AG04449 (cell line): ENCODE measurements around the gene GADD45G.

ENCODE experiments used
- CTCF ChIA-PET: fragments of 350-600 bp; formaldehyde crosslinking; extraction: SDS; loops from one replicate; lab custom pipeline; 2021; ENCODE audit warnings: antibody characterized with exemption; lab: Yijun Ruan, JAX
- POLR2A ChIA-PET: fragments of 400-600, 350-600 bp; formaldehyde crosslinking; extraction: SDS; loops from one replicate; lab custom pipeline; 2020; ENCODE audit warnings: antibody characterized with exemption, inconsistent platforms; lab: Yijun Ruan, JAX
- DNase-seq: peaks from one replicate; pipeline ENCODE4 v3.0.0-alpha.2; 2010; ENCODE audit warnings: low read depth, low spot score
- H3K4me3 ChIP-seq: 2 replicates; pipeline ENCODE4 v1.5.1; 2011; ENCODE audit warnings: low read depth, mild to moderate bottlenecking, control low read depth, low read length
- CTCF ChIP-seq: IDR thresholded peaks from one replicate; pipeline ENCODE4 v1.5.1; 2011; ENCODE audit warnings: mild to moderate bottlenecking, moderate library complexity, low read length, control low read depth, inconsistent platforms; ENCODE audit not compliant: insufficient read depth; ENCODE audit errors: missing control alignments

GADD45G gene

GRCh38 chr9:89595646-89596045, 9.2 kb upstream of the GADD45G start:
- CTCF ChIA-PET, result interaction anchor here (3.0 to 13.0 kb wide), 2 partner anchors 506 to 510 kb away, joined by 20 to 265 read pairs; no protein-coding TSS in a partner anchor
- no peak overlapping the region for H3K4me3 ChIP-seq
- no peak for DNase-seq
- TF ChIP-seq CTCF, result no peak
- POLR2A ChIA-PET, result no interaction called here

- ChIA-PET CTCF (interaction anchor here (0.7 to 13.0 kb wide), 12 partner anchors 13 to 1274 kb away, joined by 3 to 265 read pairs (median 6); no protein-coding TSS in a partner anchor), POLR2A (interaction anchor here (0.7 kb wide), 1 partner anchor 500 kb away, joined by 3 read pairs; no protein-coding TSS in a partner anchor)
- DNase-seq, result no peak
- no peak overlapping the region for H3K4me3 ChIP-seq
- TF ChIP-seq CTCF, result no peak
Observed at GRCh38 chr9:89596937-89597555, 7.8 kb upstream of the GADD45G start.

DNA sequence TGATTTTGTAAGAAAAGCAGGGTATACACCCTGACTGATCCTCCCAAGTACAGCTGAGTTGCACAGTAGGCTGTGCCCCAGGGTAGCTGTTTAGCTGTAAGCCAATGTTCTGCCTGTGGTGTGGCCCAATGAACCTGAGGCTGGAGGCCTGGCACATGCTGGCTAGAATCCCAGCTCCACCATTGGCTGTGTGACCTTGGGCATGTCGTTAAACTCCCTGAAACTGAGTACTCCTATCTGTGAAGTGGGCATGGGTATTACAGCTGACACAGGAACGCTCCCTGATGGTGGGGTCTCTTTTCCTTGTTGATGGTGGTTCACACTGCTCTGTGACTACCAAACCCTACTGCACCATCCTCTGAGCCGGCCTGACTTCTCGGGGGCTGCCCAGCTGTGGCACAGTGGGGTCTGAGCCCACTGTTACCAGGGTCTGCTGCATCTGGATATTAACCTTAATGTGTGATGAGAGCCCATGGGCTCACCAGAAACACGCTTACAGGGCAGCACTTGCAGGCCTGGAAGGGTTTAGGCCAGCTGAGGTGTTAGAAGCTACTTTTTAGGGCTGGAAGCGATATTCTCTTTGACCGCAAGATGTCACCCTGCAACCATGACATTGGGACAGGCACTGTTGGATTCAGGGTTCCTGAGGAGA, 7.0 kb upstream of the GADD45G start:
- ChIA-PET CTCF (interaction anchor here (0.6 to 13.0 kb wide), 23 partner anchors 14 to 1273 kb away, joined by 3 to 265 read pairs (median 4); partner anchors contain the start of gene DIRAS2), POLR2A (interaction anchor here (0.7 kb wide), 1 partner anchor 499 kb away, joined by 3 read pairs; no protein-coding TSS in a partner anchor)
- TF ChIP-seq CTCF, result peak; percentile 63
- H3K4me3 ChIP-seq, result no peak overlapping the region
- DNase-seq, result no peak

DNA sequence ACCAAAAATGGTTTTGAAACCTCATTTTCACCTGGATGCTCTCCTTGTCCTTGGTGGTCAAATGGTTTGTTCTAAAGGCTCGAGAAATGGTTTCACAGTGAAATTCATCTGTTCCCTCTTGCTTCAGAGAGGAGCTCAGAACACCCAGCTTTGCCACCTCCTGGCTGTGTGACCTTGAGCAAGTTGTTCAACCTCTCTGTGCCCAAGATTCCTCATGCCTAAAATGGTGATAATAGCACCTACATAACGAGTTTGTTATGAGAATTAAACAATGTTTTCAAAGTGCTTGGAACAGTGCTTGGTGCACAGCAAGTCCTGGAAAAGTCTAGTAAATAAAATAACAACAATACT, 6.5 kb upstream of the GADD45G start:
- no peak overlapping the region for H3K4me3 ChIP-seq
- CTCF ChIA-PET, result interaction anchor here (0.8 to 13.0 kb wide), 15 partner anchors 16 to 1268 kb away, joined by 3 to 265 read pairs (median 6); no protein-coding TSS in a partner anchor
- DNase-seq, result no peak
- POLR2A ChIA-PET, result no interaction called here
- no peak for TF ChIP-seq CTCF

DNA sequence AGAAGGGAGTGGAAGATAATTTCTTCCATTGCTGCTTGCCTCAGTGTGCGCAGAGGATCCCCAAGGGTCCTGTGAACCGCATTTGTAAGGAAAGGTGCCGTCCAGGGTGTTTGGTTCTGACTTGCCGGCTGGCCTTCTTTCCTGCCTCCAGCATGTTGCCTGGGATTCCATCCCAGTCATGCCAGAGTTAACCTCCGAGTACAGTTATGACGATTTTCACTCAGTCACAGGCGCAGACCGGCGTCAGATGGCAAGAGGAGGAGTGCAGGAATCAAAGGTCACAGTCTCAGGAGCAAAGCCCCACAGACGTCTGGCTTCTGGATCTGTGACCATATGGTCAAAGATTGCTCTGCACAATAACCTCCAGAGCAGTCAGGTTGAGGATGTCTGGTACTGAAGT, 5.9 kb upstream of the GADD45G start:
- CTCF ChIA-PET, result interaction anchor here (1.2 to 13.0 kb wide), 11 partner anchors 22 to 541 kb away, joined by 3 to 265 read pairs (median 6); no protein-coding TSS in a partner anchor
- DNase-seq, result no peak

More for the DNA sequence above, 5.9 kb upstream of the GADD45G start:
- no peak overlapping the region for H3K4me3 ChIP-seq
- POLR2A ChIA-PET, result no interaction called here
- no peak for TF ChIP-seq CTCF
